ENCODE measurements around the gene SCYGR5.

The SCYGR5 gene

DNA sequence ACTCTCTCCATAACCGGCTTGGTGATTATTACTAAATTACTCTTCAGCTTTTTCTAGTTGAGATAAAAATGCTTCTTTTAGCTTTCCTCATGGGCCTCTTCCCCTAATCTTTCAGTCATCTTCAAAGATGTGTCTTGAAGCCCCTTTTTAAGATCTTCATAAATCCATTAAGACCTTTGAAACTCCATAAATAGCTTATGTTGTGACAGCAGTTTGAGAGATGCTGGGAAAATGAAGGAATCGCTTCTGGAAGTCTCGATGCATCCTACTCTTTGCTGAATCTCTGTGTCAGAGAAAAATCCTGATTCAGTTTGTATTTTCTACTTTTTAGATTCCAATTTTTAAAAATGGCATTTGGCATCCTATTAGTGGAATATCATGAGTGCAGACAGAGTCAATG lies 36.3 kb upstream of the SCYGR5 start:
- H3K4me3 ChIP-seq (replicated peaks in 1 of 2; ENCODE audit: low read depth in 2 of 2, low read length in 2 of 2): no peak overlapping the region
- TF ChIP-seq, protein P1, sequence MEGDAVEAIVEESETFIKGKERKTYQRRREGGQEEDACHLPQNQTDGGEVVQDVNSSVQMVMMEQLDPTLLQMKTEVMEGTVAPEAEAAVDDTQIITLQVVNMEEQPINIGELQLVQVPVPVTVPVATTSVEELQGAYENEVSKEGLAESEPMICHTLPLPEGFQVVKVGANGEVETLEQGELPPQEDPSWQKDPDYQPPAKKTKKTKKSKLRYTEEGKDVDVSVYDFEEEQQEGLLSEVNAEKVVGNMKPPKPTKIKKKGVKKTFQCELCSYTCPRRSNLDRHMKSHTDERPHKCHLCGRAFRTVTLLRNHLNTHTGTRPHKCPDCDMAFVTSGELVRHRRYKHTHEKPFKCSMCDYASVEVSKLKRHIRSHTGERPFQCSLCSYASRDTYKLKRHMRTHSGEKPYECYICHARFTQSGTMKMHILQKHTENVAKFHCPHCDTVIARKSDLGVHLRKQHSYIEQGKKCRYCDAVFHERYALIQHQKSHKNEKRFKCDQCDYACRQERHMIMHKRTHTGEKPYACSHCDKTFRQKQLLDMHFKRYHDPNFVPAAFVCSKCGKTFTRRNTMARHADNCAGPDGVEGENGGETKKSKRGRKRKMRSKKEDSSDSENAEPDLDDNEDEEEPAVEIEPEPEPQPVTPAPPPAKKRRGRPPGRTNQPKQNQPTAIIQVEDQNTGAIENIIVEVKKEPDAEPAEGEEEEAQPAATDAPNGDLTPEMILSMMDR (IDR thresholded peaks at IDR 0.05; ENCODE audit: low read depth, low read length): no peak

DNA sequence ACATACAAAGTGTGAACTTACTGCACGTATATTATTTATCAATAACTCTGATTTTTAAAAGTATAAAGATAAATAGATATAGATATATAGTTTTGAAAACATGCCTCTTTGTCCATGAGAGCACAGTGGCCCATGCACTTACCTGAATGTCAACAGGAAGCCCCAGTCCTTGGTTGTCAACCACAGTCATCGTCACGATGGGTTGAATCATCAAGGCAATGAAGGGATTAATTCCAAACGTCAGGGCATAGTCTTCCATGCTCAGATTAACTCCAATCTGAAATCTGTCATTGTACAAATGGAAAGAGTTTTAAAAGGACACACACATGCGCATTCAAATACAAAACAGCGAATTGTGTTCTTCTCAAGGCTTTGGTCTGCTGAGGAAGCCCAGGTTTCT lies 33.8 kb upstream of the SCYGR5 start:
- no peak overlapping the region for H3K4me3 ChIP-seq (replicated peaks in 1 of 2; ENCODE audit: low read depth in 2 of 2, low read length in 2 of 2)
- DNase-seq (ENCODE audit: low read depth in 2 of 2): no peak
- TF ChIP-seq, protein P1 (IDR thresholded peaks at IDR 0.05; ENCODE audit: low read depth, low read length): no peak

More for the DNA sequence above, 36.3 kb upstream of the SCYGR5 start:
- DNase-seq (ENCODE audit: low read depth in 2 of 2): no peak

DNA sequence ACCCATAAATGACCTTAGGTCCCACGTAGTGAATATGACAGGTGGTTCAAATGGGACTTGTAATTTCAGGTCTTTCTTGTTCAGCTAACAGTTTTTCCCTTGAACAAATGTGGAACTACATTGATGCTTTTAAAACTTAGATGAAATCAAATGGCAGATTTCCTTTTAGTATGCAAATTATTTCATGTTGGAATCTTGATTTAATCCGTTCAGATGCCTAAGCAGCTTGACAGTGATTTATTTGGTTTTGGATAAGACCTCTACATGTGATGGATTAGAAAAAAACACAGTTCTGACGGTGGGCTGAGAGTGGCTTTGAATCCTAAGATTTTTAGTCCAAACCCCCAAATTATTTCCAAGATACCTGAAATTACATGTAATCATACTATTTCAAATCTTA lies 32.4 kb upstream of the SCYGR5 start:
- TF ChIP-seq, protein P1 (IDR thresholded peaks at IDR 0.05; ENCODE audit: low read depth, low read length): no peak
- H3K4me3 ChIP-seq (replicated peaks in 1 of 2; ENCODE audit: low read depth in 2 of 2, low read length in 2 of 2): no peak overlapping the region
- no peak for DNase-seq (ENCODE audit: low read depth in 2 of 2)

DNA sequence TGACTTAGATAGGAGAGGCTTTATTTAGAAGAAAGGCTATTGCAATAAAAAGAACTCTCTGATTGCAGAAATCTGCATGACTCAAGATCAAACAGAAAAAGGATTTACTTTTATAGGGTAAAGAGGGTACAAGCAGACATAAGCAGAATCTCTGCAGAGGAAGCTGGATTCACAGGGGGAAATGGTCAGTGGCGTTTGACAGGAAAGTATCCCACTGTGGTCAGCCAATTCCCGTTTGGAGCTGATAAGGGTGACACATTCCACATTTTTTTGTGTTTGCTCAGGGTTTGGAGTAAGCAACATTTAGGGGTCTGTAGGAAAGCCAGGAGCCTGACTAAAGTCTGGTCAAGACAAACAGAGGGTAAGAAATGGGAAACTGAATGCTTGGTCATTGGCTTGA lies 23.9 kb upstream of the SCYGR5 start:
- peak in 1 of 2 donors; percentile 83 for DNase-seq (ENCODE audit: low read depth in 2 of 2)
- no peak overlapping the region for H3K4me3 ChIP-seq (replicated peaks in 1 of 2; ENCODE audit: low read depth in 2 of 2, low read length in 2 of 2)
- TF ChIP-seq, protein P1 (IDR thresholded peaks at IDR 0.05; ENCODE audit: low read depth, low read length): no peak

DNA sequence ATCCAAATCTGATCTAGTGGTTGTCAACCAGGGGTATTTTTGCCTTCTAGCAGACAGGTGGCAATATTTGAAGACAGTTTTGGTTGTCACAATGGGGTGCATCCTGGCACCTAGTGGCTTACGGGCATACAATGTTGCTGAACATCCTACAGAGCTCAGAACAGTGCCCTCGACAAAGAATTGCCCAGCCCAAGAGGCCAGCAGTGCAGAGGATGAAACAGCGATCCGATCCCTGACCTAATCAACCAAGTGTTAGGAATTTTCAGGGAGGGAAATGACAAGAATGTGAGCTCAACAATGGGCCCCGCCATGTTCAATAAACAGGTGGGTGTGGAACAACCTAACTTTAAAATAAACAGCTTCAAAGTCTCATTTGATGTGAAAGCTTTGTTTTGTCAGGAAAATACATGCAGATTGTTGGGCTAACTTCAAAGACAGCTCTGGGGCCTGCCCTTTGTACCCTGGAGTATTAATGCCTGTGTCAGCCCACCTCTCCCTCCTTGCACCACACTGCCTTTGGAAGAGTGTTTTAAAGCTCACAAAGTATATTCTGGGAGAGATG lies 22.5 kb upstream of the SCYGR5 start:
- no peak for DNase-seq (ENCODE audit: low read depth in 2 of 2)
- no peak overlapping the region for H3K4me3 ChIP-seq (replicated peaks in 1 of 2; ENCODE audit: low read depth in 2 of 2, low read length in 2 of 2)
- TF ChIP-seq, protein P1 (IDR thresholded peaks at IDR 0.05; ENCODE audit: low read depth, low read length): no peak

DNA sequence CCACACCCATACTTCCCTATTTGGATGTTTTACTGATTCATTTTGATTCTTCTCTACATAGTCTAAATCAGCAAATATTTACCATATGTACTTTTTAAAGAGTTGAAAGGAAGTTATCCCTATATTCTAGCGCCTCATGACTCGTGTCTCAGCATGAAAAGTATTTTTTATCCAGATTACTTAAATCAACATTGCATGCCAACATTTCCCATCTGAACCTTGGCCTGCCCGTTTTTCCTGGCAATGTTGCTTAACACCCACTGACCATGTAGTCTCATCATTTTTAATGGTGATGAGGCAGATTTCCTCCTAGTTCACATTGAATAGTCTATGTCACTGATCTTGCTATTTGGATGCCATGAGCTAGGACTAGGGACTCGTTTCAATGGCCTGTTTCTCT lies 13.2 kb upstream of the SCYGR5 start:
- TF ChIP-seq, protein P1 (IDR thresholded peaks at IDR 0.05; ENCODE audit: low read depth, low read length): no peak
- peak; percentile 57 to 83 for DNase-seq (ENCODE audit: low read depth in 2 of 2)
- no peak overlapping the region for H3K4me3 ChIP-seq (replicated peaks in 1 of 2; ENCODE audit: low read depth in 2 of 2, low read length in 2 of 2)

DNA sequence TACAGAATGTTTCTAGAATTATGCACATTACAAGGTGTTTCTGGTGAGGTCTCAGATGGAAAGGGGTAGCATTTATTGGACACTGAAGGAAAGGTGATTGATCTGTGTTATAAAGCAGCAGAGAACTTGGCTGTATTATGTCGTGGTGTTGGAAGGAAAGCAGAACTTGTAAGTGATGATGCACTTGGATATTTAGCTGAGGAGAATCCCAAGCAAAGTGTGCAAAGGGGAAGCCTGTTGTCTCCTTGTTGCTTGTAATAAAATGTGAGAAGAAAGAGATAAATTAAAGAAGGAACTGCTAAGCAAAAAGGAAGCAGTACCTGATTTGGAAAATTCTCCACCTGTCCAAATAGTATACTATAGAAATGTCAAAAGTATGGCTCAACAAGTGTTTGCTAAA lies 12.2 kb upstream of the SCYGR5 start:
- DNase-seq (ENCODE audit: low read depth in 2 of 2): no peak
- TF ChIP-seq, protein P1 (IDR thresholded peaks at IDR 0.05; ENCODE audit: low read depth, low read length): no peak

More for the DNA sequence above, 12.2 kb upstream of the SCYGR5 start:
- H3K4me3 ChIP-seq (replicated peaks in 1 of 2; ENCODE audit: low read depth in 2 of 2, low read length in 2 of 2): no peak overlapping the region

Measured in cardiac fibroblast (primary cell).